ENCODE data around the gene BCDIN3D. TPM values are rescaled to one million over a fixed set of nuclear protein-coding genes. Genes with fewer than 3 reads are reported as not detected.

Gene BCDIN3D
- 1 to 10 TPM; 4.8 to 7.4 (median 5.3) TPM for total RNA-seq
- 1 to 10 TPM; 3.3 to 5.1 (median 4.6) TPM for polyA plus RNA-seq
- long read RNA-seq, donor 1, partial matches to known transcripts: 0 of 2 reads
- long read RNA-seq, donor 1, other reads (novel, unspliced or antisense): 0 of 2 reads
- long read RNA-seq, donor 2, partial matches to known transcripts: 0 of 2 reads
- long read RNA-seq, donor 2, other reads (novel, unspliced or antisense): 0 of 2 reads

GRCh38 chr12:49842519-49843352, at the start of gene BCDIN3D:
Gene BCDIN3D, minus strand, starts transcription at chr12:49843106. Its CDS starts 19 bp downstream, at chr12:49843087.
- H3K27ac ChIP-seq: peak within 1 kb of the TSS; percentile 79 to 94 (median 89)
- WGBS, 5 donors: 0 to 2% (median 1%) methylated on average over 37 to 55 of the region's 55 CpGs
- TF ChIP-seq CTCF (IDR thresholded peaks at IDR 0.05 in 8 of 11, conservative IDR thresholded peaks at IDR 0.05 in 3 of 11): peak in 1 of 11 experiments; percentile 30
- peak in 1 of 3 donors; percentile 14 for TF ChIP-seq POLR2A (IDR thresholded peaks at IDR 0.05)
- peak; percentile 94 to 97 (median 94) for TF ChIP-seq POLR2AphosphoS5 (IDR thresholded peaks at IDR 0.05)
- peaks cover 5 to 30% (median 17%) of the 10 kb centered on the region in 6 donors for H3K4me1 ChIP-seq
- peaks cover 0 to 7% (median 0%) of the 10 kb centered on the region in 6 donors for H3K36me3 ChIP-seq
- no peaks in the 10 kb centered on the region for H3K27me3 ChIP-seq (replicated peaks in 1 of 7)
- no peaks in the 10 kb centered on the region for H3K9me3 ChIP-seq
- DNase-seq: peak; percentile 99
- H3K4me3 ChIP-seq: peak within 1 kb of the TSS; percentile 62 to 88 (median 70)
- intact Hi-C loops (cut with DNase I; ENCODE audit: low total_unique reads): loop anchor here (5.0 kb wide), 1 partner anchor 65 kb away; no protein-coding TSS in a partner anchor

GRCh38 chr12:49892084-49892731, 49.3 kb upstream of the BCDIN3D start:
- WGBS, 5 donors: 76 to 85% (median 79%) methylated on average over 10 of the region's 10 CpGs
- H3K27ac ChIP-seq: no peak overlapping the region
- no peaks in the 10 kb centered on the region for H3K9me3 ChIP-seq
- DNase-seq: no peak
- no peak overlapping the region for H3K4me3 ChIP-seq
- TF ChIP-seq POLR2A (IDR thresholded peaks at IDR 0.05) (no peak), CTCF (IDR thresholded peaks at IDR 0.05 in 8 of 11, conservative IDR thresholded peaks at IDR 0.05 in 3 of 11) (no peak), POLR2AphosphoS5 (IDR thresholded peaks at IDR 0.05) (no peak)
- H3K4me1 ChIP-seq: peaks cover 0 to 12% (median 0%) of the 10 kb centered on the region in 6 donors
- no peaks in the 10 kb centered on the region for H3K36me3 ChIP-seq
- intact Hi-C loops (cut with DNase I; ENCODE audit: low total_unique reads): no loop called here
- H3K27me3 ChIP-seq (replicated peaks in 1 of 7): peaks cover 0 to 11% (median 0%) of the 10 kb centered on the region in 7 donors

- intact Hi-C loops (cut with DNase I; ENCODE audit: low total_unique reads): no loop called here
- DNase-seq: no peak
- TF ChIP-seq POLR2A (IDR thresholded peaks at IDR 0.05) (no peak), POLR2AphosphoS5 (IDR thresholded peaks at IDR 0.05) (no peak), CTCF (IDR thresholded peaks at IDR 0.05 in 8 of 11, conservative IDR thresholded peaks at IDR 0.05 in 3 of 11) (no peak)
These were observed 48.6 kb upstream of the BCDIN3D start for GRCh38 chr12:49891476-49891875.

More at GRCh38 chr12:49891476-49891875, 48.6 kb upstream of the BCDIN3D start:
- peaks cover 0 to 12% (median 0%) of the 10 kb centered on the region in 7 donors for H3K27me3 ChIP-seq (replicated peaks in 1 of 7)
- H3K9me3 ChIP-seq: no peaks in the 10 kb centered on the region
- peaks cover 0 to 12% (median 0%) of the 10 kb centered on the region in 6 donors for H3K4me1 ChIP-seq
- H3K36me3 ChIP-seq: no peaks in the 10 kb centered on the region
- 72 to 87% (median 79%) methylated on average over 6 of the region's 6 CpGs for WGBS, 5 donors
- no peak overlapping the region for H3K27ac ChIP-seq
- no peak overlapping the region for H3K4me3 ChIP-seq

All from spleen (tissue), 13 donors.